Spleen (tissue), 7 donors: ENCODE results near the gene TOM1L1.

Experiments
- CTCF ChIP-seq, 11 experiments: fragments of 200-600 bp in 7 of 11; fragments of 450-650 bp in 4 of 11; sonication (generic) in 4 of 11; IDR thresholded peaks in 8 of 11; conservative IDR thresholded peaks in 3 of 11; 1 replicate in 7 of 11; 2 replicates in 4 of 11; pipeline versions ENCODE4 v1.4.0 to v1.8.0; 2016 to 2021; ENCODE audit warnings: antibody characterized with exemption in 11 of 11, inconsistent platforms in 4 of 11, mild to moderate bottlenecking in 1 of 11
- POLR2A ChIP-seq, 3 donors: fragments of 450-650 bp; IDR thresholded peaks; one replicate each; pipeline ENCODE4 v1.5.1; 2017; ENCODE audit warnings: antibody characterized with exemption in 3 of 3, mild to moderate bottlenecking in 1 of 3
- POLR2AphosphoS5 ChIP-seq, 3 donors: sonication (generic); formaldehyde crosslinking; IDR thresholded peaks; one replicate each; pipeline ENCODE4 v1.5.1; 2017; ENCODE audit warnings: antibody characterized with exemption in 3 of 3
- donor health status: DM: no; HTN: no; CAD: no; lungs with moderate emphysema.
- donor health status: DM: no; HTN: no; CAD: no.
- donor health status: DM: no; HTN: no; CAD: no.

DNA sequence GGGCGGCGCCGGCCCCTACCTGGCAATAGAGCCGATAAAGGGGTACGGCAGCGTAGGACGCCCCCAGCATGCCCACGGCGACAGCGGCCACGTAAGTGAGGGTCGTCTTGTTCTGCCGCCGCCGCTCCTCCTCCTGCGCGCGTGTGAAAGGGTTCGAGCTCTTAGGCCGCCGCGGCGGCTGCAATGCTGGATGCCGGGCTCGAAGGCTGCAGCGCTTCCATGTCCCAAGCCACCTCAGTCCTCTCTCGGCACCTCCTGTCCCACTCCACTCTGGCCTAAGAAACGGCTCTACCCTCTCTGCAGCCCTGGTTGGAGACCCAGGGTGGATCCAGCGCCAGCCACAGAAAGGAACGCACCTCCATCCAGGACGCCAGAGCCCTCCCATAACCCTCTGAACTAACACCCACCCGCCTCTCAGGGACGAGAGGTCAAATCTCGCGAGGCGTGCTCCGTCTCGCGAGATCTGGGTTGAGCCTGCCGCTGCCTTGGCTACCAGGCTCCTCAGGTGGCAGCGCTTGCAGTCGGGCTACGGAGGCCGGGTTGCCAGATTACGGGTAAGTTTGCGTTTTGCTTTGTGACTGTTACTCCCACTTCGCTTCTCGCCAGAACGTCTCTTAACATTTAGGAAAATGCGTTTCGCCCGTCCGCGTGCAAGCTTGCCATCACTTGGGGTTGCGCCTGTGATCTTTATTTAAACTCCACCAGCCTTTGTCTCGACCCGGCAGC is 67.8 kb downstream of the TOM1L1 start, which contains the start of the genes COX11 and STXBP4:
- peak in 1 of 3 donors; percentile 79 for TF ChIP-seq POLR2A (IDR thresholded peaks at IDR 0.05)
- TF ChIP-seq POLR2AphosphoS5 (IDR thresholded peaks at IDR 0.05), result peak; percentile 89 to 93 (median 90)
- peak in 7 of 11 experiments; percentile 17 to 52 (median 41) for TF ChIP-seq CTCF (IDR thresholded peaks at IDR 0.05 in 8 of 11, conservative IDR thresholded peaks at IDR 0.05 in 3 of 11)
